Uterus (tissue), 4 donors: ENCODE measurements around the gene ESPN. TPM values are rescaled to one million over a fixed set of nuclear protein-coding genes. Genes with fewer than 3 reads are reported as not detected.

ENCODE experiments used
- DNase-seq, 2 donors: peaks; one replicate each; pipeline ENCODE4 v3.0.0-alpha.2; 2019 to 2020
- H3K27ac ChIP-seq, 2 donors: fragments of 200-600 bp; sonication (generic); 1 replicate in 1 of 2; 2 replicates in 1 of 2; pipeline ENCODE4 v1.5.1; 2016 to 2018
- H3K27me3 ChIP-seq, 2 donors: fragments of 200-600 bp; sonication (generic); one replicate each; pipeline ENCODE4 v1.5.1; 2018 to 2019; ENCODE audit warnings: control low read depth in 1 of 2
- H3K36me3 ChIP-seq, 2 donors: fragments of 200-600 bp; sonication (generic); one replicate each; pipeline ENCODE4 v1.5.1; 2019; ENCODE audit warnings: control low read depth in 1 of 2
- H3K4me1 ChIP-seq, 2 donors: fragments of 200-600 bp; sonication (generic); one replicate each; pipeline ENCODE4 v1.5.1; 2018 to 2019; ENCODE audit warnings: control low read depth in 1 of 2
- H3K4me3 ChIP-seq, 2 donors: fragments of 200-600 bp; sonication (generic); 1 replicate in 1 of 2; 2 replicates in 1 of 2; pipeline ENCODE4 v1.5.1; 2018 to 2019; ENCODE audit warnings: mild to moderate bottlenecking in 1 of 2
- H3K9me3 ChIP-seq, 2 donors: fragments of 200-600 bp; sonication (generic); one replicate each; pipeline ENCODE4 v1.5.1; 2019; ENCODE audit warnings: control low read depth in 1 of 2
- CTCF ChIP-seq, 4 experiments: fragments of 200-600 bp in 2 of 4; fragments of 450-650 bp in 2 of 4; sonication (generic) in 2 of 4; IDR thresholded peaks; one replicate each; pipeline ENCODE4 v1.5.1; 2016 to 2019; ENCODE audit warnings: antibody characterized with exemption in 4 of 4, mild to moderate bottlenecking in 2 of 4, moderate library complexity in 1 of 4
- POLR2A ChIP-seq, 2 donors: fragments of 450-650 bp; IDR thresholded peaks; one replicate each; pipeline ENCODE4 v1.6.1; 2016; ENCODE audit warnings: antibody characterized with exemption in 2 of 2, mild to moderate bottlenecking in 1 of 2, moderate library complexity in 1 of 2
- intact Hi-C: fragments of 100-400 bp; cut with DNase I; formaldehyde crosslinking; loops from one replicate; pipeline ENCODE4 v1.15.1; 2023; ENCODE audit warnings: low total_unique reads
- total RNA-seq, 4 donors: library from RNA; depleted of rRNA in 3 of 4; stranded (reverse); fragments of >200 nt in 3 of 4; gene quantifications; one replicate each; pipeline versions ENCODE4 v1.1.0 to v1.2.4, GENCODE V29; 2014 to 2023
- donor health status: DM: yes; HTN: yes; CAD: no.

ESPN gene
- total RNA-seq, 4 donors from 2014 or later, result 0.58 to 2.5 TPM; not detected in 2

- H3K9me3 ChIP-seq, result no peaks in the 10 kb centered on the region
- H3K36me3 ChIP-seq, result no peaks in the 10 kb centered on the region
- peaks cover 0 to 10% of the 10 kb centered on the region in 2 donors for H3K4me1 ChIP-seq
- intact Hi-C loops, result loop anchor here (10.0 kb wide), 1 partner anchor 150 kb away; no protein-coding TSS in a partner anchor
- no peak overlapping the region for H3K27ac ChIP-seq
- TF ChIP-seq POLR2A (IDR thresholded peaks at IDR 0.05) (no peak), CTCF (IDR thresholded peaks at IDR 0.05) (no peak)
- H3K27me3 ChIP-seq, result no peaks in the 10 kb centered on the region
- H3K4me3 ChIP-seq, result no peak overlapping the region
- no peak for DNase-seq
Measured at GRCh38 chr1:6494627-6495026, 70.1 kb downstream of the ESPN start.

GRCh38 chr1:6495041-6495441 lies 70.5 kb downstream of the ESPN start:
- Histone ChIP-seq H3K4me1 (peaks cover 0 to 7% of the 10 kb centered on the region in 2 donors), H3K9me3 (no peaks in the 10 kb centered on the region), H3K4me3 (no peak overlapping the region), H3K27me3 (no peaks in the 10 kb centered on the region), H3K27ac (no peak overlapping the region), H3K36me3 (no peaks in the 10 kb centered on the region)
- intact Hi-C loops, result loop anchor here (10.0 kb wide), 1 partner anchor 150 kb away; no protein-coding TSS in a partner anchor
- DNase-seq, result no peak
- TF ChIP-seq POLR2A (IDR thresholded peaks at IDR 0.05) (no peak), CTCF (IDR thresholded peaks at IDR 0.05) (no peak)

GRCh38 chr1:6495540-6496364 lies 71.2 kb downstream of the ESPN start:
- intact Hi-C loops, result loop anchor here (10.0 kb wide), 1 partner anchor 149 kb away; no protein-coding TSS in a partner anchor

GRCh38 chr1:6496365-6496721 lies 71.8 kb downstream of the ESPN start:
- H3K4me1 ChIP-seq, result peaks cover 0 to 5% of the 10 kb centered on the region in 2 donors
- H3K27ac ChIP-seq, result no peak overlapping the region
- intact Hi-C loops, result loop anchor here (10.0 kb wide), 1 partner anchor 148 kb away; no protein-coding TSS in a partner anchor
- H3K36me3 ChIP-seq, result no peaks in the 10 kb centered on the region
- no peaks in the 10 kb centered on the region for H3K9me3 ChIP-seq
- H3K4me3 ChIP-seq, result peak overlapping the region; percentile 44 to 50
- TF ChIP-seq POLR2A (IDR thresholded peaks at IDR 0.05), result no peak
- TF ChIP-seq CTCF (IDR thresholded peaks at IDR 0.05), result no peak
- no peaks in the 10 kb centered on the region for H3K27me3 ChIP-seq
- no peak for DNase-seq

More at GRCh38 chr1:6495540-6496364, 71.2 kb downstream of the ESPN start:
- H3K36me3 ChIP-seq, result no peaks in the 10 kb centered on the region
- no peak for DNase-seq
- no peaks in the 10 kb centered on the region for H3K27me3 ChIP-seq
- no peak overlapping the region for H3K4me3 ChIP-seq
- no peak overlapping the region for H3K27ac ChIP-seq
- no peaks in the 10 kb centered on the region for H3K9me3 ChIP-seq
- TF ChIP-seq POLR2A (IDR thresholded peaks at IDR 0.05) (no peak), CTCF (IDR thresholded peaks at IDR 0.05) (no peak)
- peaks cover 0 to 5% of the 10 kb centered on the region in 2 donors for H3K4me1 ChIP-seq

- H3K27me3 ChIP-seq, result no peaks in the 10 kb centered on the region
- no peak for DNase-seq
- peak overlapping the region; percentile 20 to 49 for H3K27ac ChIP-seq
- intact Hi-C loops, result loop anchor here (10.0 kb wide), 1 partner anchor 148 kb away; no protein-coding TSS in a partner anchor
- H3K9me3 ChIP-seq, result no peaks in the 10 kb centered on the region
- H3K4me3 ChIP-seq, result peak overlapping the region; percentile 44 to 50
- peaks cover 0 to 5% of the 10 kb centered on the region in 2 donors for H3K4me1 ChIP-seq
- TF ChIP-seq CTCF (IDR thresholded peaks at IDR 0.05), result no peak
- no peak for TF ChIP-seq POLR2A (IDR thresholded peaks at IDR 0.05)
- no peaks in the 10 kb centered on the region for H3K36me3 ChIP-seq
Measured at GRCh38 chr1:6496890-6497214, 72.3 kb downstream of the ESPN start.
